HepG2 (cell line): ENCODE results near the gene PNKP. TPM values are rescaled to one million over a fixed set of nuclear protein-coding genes. Genes with fewer than 3 reads are reported as not detected.
A peak's percentile ranks its signal among the peaks of the same experiment; 100 is the strongest.

Experiments
- FIP1L1 ChIP-seq: fragments of 200-400 bp; formaldehyde crosslinking; IDR thresholded peaks from 2 replicates; pipeline ENCODE4 v1.6.1; 2018; ENCODE audit warnings: low read depth, mild to moderate bottlenecking, low read length, moderate library complexity, borderline replicate concordance; ENCODE audit not compliant: insufficient read depth
- MLLT10 ChIP-seq: sonication (generic); formaldehyde crosslinking; IDR thresholded peaks from 2 replicates; pipeline ENCODE4 v1.4.0; 2020; ENCODE audit warnings: missing genetic modification reagents
- PHF8 ChIP-seq: sonication (generic); formaldehyde crosslinking; IDR thresholded peaks from 2 replicates; pipeline ENCODE4 v1.5.0; 2020; ENCODE audit warnings: missing genetic modification reagents
- SMAD3 ChIP-seq: sonication (generic); formaldehyde crosslinking; IDR thresholded peaks from 2 replicates; pipeline ENCODE4 v1.4.0; 2020; ENCODE audit warnings: missing genetic modification reagents
- polyA plus RNA-seq, 8 experiments: library from polyadenylated mRNA; depleted of rRNA in 3 of 8; stranded (reverse) in 7 of 8; unstranded in 1 of 8; fragments of >200 nt; fragmentation: Illumina TruSeq in 4 of 8; extraction: Trizol in 4 of 8; gene quantifications; 2 replicates each; pipeline versions ENCODE4 v1.2.1 to v1.2.3, GENCODE V29; 2011 to 2016; ENCODE audit warnings: low read depth in 4 of 8, missing spikeins in 1 of 8, mixed read lengths in 1 of 8; ENCODE audit not compliant: insufficient read depth in 1 of 8
- total RNA-seq, 5 experiments: library from RNA; depleted of rRNA; stranded (reverse); fragments of >200 nt; fragmentation: Illumina TruSeq; extraction: Trizol; gene quantifications; 2 replicates each; pipeline ENCODE4 v1.2.3, GENCODE V29; 2016; ENCODE audit warnings: low read depth in 1 of 5
- TF ChIP-seq, protein P1 (sequence below): sonication (generic); formaldehyde crosslinking; IDR thresholded peaks from 2 replicates; pipeline ENCODE4; 2020; ENCODE audit warnings: missing genetic modification reagents, mild to moderate bottlenecking, borderline replicate concordance
- TF ChIP-seq, protein P2 (sequence below), 2 experiments: sonication (generic) in 1 of 2; formaldehyde crosslinking in 1 of 2; IDR thresholded peaks; 2 replicates each; pipeline versions ENCODE4 v1.6.1 to v1.9.0; 2014 to 2022; ENCODE audit warnings: antibody characterized with exemption in 1 of 2, borderline replicate concordance in 1 of 2, inconsistent platforms in 1 of 2, low read depth in 1 of 2, missing genetic modification reagents in 1 of 2
- TF ChIP-seq, protein P3 (sequence below): sonication (generic); formaldehyde crosslinking; IDR thresholded peaks from 2 replicates; pipeline ENCODE4 v1.5.0; 2020; ENCODE audit warnings: missing genetic modification reagents

PNKP gene
- total and polyA plus RNA-seq, 2 of the 13 experiments (the other 11 are each of a cell fraction or from before 2014, with no cell fraction given) = 12.7 to 27.1 TPM

DNA sequence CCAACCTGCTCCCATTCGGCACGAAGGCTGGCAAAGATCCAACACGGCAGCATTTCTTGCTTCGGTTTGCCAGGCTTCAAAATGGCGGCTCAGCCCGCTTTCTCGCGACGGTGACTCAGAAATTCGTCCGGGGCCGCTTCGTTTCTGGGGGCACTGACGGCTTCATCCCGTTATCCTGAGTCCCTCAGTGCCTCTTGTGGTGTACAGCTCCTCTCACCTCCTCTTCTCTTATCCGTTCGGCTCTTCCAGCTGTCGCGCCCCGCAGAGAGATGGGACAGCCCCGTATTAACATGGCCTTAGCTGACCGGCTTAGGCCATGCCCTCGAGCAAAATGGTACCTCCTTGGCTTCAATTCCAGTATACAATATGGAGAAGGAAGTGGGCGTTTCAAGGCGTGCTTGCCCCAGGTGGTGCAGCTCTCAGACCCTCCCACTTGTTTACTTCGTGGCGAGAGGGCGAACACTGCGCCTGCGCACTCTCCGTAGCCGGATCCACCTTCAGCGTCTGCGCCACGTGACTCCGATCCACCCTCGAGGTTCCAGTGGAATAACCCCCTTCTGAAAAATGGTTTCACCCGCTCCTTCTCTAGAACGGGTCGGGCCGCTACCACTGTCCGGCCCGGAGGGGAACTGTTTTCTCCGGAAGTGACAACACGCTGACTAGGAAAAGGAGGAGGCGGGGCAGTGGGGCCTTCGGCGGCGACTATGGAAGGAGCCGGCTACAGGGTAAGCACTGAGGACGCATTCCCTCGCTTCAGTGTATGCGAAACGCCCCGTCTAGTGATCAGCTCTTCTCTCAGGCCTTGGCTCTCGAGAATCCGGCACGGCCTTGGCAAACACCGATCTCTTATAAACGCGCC lies 9.9 kb upstream of the PNKP start, which contains the start of the genes AKT1S1 and TBC1D17 (continued):
- TF ChIP-seq, protein P1, sequence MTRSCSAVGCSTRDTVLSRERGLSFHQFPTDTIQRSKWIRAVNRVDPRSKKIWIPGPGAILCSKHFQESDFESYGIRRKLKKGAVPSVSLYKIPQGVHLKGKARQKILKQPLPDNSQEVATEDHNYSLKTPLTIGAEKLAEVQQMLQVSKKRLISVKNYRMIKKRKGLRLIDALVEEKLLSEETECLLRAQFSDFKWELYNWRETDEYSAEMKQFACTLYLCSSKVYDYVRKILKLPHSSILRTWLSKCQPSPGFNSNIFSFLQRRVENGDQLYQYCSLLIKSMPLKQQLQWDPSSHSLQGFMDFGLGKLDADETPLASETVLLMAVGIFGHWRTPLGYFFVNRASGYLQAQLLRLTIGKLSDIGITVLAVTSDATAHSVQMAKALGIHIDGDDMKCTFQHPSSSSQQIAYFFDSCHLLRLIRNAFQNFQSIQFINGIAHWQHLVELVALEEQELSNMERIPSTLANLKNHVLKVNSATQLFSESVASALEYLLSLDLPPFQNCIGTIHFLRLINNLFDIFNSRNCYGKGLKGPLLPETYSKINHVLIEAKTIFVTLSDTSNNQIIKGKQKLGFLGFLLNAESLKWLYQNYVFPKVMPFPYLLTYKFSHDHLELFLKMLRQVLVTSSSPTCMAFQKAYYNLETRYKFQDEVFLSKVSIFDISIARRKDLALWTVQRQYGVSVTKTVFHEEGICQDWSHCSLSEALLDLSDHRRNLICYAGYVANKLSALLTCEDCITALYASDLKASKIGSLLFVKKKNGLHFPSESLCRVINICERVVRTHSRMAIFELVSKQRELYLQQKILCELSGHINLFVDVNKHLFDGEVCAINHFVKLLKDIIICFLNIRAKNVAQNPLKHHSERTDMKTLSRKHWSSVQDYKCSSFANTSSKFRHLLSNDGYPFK = peak; percentile 35; the same call in 1 of the 2 replicates
- TF ChIP-seq PHF8 (CRISPR knock-in tag) (peak; percentile 61), FIP1L1 (0 out of 2 replicates have a peak, but pooled peaks have one; percentile 30), MLLT10 (CRISPR knock-in tag) (no peak), SMAD3 (peak; percentile 75; the same call in 1 of the 2 replicates)
- TF ChIP-seq, protein P2, sequence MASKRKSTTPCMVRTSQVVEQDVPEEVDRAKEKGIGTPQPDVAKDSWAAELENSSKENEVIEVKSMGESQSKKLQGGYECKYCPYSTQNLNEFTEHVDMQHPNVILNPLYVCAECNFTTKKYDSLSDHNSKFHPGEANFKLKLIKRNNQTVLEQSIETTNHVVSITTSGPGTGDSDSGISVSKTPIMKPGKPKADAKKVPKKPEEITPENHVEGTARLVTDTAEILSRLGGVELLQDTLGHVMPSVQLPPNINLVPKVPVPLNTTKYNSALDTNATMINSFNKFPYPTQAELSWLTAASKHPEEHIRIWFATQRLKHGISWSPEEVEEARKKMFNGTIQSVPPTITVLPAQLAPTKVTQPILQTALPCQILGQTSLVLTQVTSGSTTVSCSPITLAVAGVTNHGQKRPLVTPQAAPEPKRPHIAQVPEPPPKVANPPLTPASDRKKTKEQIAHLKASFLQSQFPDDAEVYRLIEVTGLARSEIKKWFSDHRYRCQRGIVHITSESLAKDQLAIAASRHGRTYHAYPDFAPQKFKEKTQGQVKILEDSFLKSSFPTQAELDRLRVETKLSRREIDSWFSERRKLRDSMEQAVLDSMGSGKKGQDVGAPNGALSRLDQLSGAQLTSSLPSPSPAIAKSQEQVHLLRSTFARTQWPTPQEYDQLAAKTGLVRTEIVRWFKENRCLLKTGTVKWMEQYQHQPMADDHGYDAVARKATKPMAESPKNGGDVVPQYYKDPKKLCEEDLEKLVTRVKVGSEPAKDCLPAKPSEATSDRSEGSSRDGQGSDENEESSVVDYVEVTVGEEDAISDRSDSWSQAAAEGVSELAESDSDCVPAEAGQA (IDR thresholded peaks at IDR 0.05; ENCODE audit: low read depth) = peak; percentile 99
- TF ChIP-seq, protein P2 (CRISPR knock-in tag; IDR thresholded peaks at IDR 0.05; ENCODE audit: borderline replicate concordance) = no peak
- TF ChIP-seq, protein P3, sequence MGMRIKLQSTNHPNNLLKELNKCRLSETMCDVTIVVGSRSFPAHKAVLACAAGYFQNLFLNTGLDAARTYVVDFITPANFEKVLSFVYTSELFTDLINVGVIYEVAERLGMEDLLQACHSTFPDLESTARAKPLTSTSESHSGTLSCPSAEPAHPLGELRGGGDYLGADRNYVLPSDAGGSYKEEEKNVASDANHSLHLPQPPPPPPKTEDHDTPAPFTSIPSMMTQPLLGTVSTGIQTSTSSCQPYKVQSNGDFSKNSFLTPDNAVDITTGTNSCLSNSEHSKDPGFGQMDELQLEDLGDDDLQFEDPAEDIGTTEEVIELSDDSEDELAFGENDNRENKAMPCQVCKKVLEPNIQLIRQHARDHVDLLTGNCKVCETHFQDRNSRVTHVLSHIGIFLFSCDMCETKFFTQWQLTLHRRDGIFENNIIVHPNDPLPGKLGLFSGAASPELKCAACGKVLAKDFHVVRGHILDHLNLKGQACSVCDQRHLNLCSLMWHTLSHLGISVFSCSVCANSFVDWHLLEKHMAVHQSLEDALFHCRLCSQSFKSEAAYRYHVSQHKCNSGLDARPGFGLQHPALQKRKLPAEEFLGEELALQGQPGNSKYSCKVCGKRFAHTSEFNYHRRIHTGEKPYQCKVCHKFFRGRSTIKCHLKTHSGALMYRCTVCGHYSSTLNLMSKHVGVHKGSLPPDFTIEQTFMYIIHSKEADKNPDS (CRISPR knock-in tag) = no peak
